Fibroblast of skin of left quadriceps (primary cell): ENCODE results near the gene RAB3B.
A peak's percentile ranks its signal among the peaks of the same experiment; 100 is the strongest.
"Not testable (repeated sequence)": the region's sequence is repeated elsewhere in the genome, so short reads cannot be mapped to it uniquely, and the experiment has no call there.

Experiments used
- DNase-seq, 2 experiments: peaks; one replicate each; pipeline ENCODE4 v3.0.0-alpha.2; 2013; ENCODE audit warnings: low read depth in 2 of 2

Gene RAB3B

GRCh38 chr1:51920130-51920529, 70.4 kb downstream of the RAB3B start:
- DNase-seq: no peak

DNA sequence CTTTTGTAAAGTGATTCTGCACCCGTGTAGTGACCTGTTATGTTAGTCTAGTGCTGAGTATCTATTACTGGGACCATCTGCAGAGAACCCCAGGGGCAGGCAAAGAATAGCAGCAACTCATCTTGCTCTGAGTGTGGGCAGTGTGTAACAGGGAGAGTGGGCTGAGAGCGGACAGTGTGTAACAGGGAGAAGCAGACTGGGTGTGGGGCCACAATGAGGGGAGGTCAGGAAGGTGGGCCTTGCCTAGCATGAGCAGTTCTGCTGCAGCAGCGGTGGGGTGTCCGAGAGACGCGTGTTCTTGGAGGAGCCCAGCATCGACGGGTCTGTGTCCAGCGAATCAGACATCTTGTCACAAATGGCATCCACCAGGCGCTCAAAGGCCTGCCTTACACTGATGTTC, 70.8 kb downstream of the RAB3B start:
- DNase-seq: no peak

- peak; percentile 45 to 48 for DNase-seq
Observed at GRCh38 chr1:51916587-51917405, 73.7 kb downstream of the RAB3B start.

GRCh38 chr1:51915951-51916350, 74.5 kb downstream of the RAB3B start:
- no peak for DNase-seq

- DNase-seq: no peak
Observed at GRCh38 chr1:51912881-51913280, 77.6 kb downstream of the RAB3B start.

DNA sequence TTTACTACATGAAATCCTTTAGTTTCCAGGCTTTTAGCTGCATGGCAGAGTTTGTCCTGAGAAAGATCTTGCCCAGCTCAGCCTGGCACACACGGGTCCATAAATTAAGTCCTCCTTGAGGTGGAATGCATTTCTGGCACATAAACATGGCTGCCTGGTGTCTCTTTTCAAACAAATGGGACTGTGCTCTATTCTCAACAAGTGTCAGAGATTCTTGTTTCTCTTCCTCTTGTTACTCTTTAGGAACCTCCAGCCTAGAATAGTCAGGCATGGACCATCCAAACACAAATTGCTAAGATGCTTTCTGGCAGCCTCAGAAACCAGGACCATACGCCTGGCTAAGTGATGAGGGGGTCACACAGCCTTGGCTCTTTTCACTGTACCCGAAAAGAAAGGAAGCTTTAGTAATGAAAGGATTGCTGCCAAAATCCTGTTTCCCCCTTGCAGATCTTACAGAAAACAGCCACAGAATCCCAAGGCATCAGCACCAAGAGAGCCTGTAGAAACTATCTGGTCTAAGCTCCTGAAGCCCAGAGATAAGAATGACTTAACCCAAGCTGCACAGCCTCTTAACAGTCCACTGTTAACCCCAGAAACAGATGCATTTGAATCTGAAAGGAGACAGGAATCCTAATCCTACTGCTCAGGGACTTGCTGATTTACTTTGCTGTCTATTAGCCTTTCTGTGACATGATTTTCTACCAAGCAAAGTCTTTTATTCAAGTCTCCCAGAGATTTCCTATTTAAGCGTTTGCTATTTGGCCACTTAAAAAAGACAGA, 80.1 kb downstream of the RAB3B start:
- no peak for DNase-seq

DNA sequence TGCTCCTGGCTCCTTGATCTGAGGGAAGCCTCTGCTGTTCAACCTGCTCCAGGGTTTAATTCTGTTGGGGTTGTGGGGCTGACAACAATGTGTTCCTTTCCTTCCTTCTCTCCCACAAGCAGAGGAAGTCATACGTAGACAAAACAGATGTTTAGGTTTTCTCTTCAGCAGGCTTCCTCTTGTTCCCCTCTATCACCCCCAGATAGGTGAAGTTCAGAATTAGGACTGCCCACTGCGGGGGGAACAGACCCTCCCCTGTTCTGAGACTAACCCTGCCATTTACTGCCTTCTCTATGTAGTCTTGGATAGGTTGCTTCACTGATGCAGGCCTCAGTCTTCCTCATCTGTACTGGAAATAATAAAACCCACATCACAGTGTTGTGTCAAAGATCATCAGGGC, 82.0 kb downstream of the RAB3B start:
- DNase-seq: no peak

- DNase-seq: no peak
Observed at GRCh38 chr1:51907079-51907702, 83.3 kb downstream of the RAB3B start.

DNA sequence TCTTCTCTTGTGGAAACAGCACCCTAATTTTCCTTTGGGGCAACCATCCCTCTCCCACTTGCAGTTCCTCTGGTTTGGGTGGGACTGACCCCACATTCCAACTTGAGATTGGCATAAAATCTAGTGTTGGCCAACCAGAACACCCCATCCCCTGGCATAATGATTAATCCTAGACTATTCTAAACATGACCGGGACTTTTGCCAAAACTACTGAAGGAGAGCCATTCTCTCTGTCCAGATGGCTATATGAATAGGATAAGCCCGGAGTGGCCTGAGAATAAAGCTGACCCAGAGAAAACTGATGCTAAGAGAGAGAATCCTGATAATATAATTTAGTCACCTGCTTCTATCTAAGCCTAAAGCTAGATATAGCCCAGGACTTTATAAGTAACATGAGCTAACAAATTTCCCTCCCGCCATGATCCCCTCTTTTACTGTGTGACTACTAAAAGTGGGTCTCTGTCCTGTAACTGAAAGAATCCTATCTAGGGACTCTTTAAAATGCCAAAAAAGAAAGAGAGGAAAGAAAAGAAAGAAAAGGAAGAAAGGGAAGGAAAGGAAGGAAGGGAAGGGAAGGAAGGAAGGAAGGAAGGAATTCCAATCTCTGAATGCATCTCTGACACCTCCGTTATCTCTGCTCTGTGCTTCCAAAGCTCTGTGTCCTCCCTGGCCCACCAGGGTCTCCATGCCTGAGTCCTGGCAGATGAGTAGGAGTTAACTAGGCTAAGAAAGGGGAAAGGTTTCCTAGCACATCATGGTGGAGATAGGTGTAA, 84.0 kb downstream of the RAB3B start:
- DNase-seq: no peak

- no peak for DNase-seq
Observed at GRCh38 chr1:51902456-51902855, 88.0 kb downstream of the RAB3B start.

GRCh38 chr1:51901151-51901550, 89.3 kb downstream of the RAB3B start:
- DNase-seq: no peak

DNA sequence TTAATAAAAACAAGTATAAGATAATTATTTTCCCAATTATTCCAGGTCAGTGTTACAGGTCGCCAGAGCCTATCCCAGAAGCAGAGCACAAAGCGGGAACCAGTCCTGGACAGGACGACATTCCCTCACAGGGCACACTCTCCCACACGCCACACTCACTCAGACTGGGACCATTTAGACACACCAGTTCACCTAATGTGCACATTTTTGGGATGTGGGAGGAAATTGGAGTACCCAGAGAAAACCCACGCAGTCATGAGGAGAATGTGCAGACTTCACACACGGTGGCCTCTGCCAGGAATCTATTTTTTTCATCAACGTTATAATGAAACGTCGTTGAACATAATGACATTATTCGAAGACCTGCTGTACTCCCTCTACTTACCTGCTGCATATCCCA, 91.5 kb downstream of the RAB3B start:
- no peak for DNase-seq

GRCh38 chr1:51898090-51898734, 92.3 kb downstream of the RAB3B start:
- peak; percentile 96 to 97 for DNase-seq

GRCh38 chr1:51897699-51898031, 92.8 kb downstream of the RAB3B start:
- DNase-seq: peak; percentile 94

GRCh38 chr1:51894748-51895147, 95.8 kb downstream of the RAB3B start:
- DNase-seq: not testable (repeated sequence)

DNA sequence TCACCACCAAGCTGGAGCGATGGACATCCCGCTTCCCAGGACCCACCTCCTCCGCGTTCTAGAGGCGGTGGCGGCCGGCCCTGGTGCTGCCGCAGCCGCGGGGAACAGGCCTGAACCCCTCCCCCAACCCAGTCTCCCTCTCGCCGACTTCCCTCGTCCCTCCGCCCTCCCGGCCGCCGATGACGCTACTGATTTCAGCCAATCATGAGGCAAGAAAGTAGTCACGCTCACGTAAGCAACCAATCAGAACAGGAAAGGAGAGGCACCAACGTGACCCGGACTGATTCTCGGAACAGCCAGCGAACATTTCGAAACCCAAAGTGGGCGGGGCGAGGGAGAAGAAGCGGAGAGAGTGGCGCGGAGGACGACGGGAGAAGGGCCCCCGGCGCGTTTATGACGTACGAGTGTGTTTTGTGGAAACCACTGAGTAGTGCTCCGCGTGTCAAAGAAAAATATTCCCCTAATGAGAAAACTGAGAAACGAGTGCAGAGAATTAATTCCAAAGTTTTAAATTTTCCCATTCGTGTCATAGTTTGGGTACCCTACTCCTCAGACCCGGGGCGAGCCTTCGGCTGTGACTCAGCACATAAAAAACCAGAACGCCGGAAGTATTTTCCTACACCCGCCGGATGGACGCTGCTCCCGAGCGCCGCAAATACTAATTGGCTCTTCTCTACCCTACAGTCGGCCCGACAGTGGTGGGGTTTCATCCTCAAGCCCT, 111.7 kb downstream of the RAB3B start, which contains the start of gene NRDC:
Gene NRDC (minus strand): TSS at position 112 of the 721 bp plus-strand sequence. CDS start 112 bp downstream, outside the sequence.
- peak; percentile 100 for DNase-seq

GRCh38 chr1:51878308-51878615, 112.2 kb downstream of the RAB3B start:
- no peak for DNase-seq

DNA sequence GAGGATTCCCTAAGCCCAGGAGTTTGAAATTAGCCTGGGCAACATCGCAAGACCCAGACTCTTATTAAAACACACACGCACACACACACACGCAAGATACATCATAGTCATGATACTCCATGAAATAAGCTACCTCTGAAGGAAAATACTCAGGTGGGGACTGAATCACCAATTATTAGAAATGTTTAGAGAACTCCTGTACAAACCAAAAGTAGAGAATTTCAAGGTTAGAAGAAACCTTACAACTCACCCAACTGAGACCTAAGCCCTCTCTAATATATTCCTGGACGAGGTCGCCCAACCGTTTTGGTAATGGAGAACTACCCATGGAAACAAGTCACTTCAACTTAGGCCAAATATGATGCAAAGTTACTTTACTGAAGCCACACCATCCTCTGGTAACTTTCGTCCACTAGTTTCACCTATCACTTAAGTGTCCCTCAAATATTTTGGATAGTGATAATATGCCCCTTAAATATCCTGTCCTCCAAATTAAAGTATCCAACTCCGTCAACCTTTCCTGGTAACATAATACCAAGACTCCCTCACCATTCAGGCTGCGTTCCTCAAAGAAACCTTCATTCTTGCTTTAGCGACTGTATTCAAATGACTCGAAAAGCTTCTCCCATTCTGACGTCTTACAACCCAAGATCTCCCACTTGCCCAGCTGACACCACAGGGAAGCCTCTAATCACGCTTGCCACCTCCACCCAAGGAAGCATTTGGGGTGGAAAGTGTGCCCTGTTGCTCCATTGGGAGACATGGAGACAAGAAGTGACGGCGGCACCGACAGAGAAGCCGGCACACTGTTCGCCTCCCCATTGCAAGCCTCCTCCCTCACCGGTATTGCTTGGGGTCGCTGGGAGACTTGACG, 112.8 kb downstream of the RAB3B start:
- no peak for DNase-seq

DNA sequence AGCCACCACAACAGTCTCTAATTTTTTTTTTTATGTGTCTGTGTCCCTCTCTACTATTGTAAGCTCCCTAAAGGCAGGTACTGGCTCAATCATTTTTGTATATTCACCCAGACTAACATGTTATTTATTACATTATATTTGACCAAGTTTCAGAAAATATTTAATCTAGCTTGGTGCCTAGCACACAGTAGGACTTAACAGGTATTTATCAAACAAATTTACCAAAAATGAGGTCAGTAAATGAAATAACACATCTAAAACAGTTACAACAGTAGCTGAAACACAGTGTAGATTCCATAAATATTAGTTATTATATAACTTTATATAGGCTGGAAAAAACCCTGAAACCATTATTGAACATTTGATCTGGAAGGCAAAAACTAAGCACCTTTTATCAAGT, 114.7 kb downstream of the RAB3B start:
- no peak for DNase-seq

GRCh38 chr1:51875291-51875772, 115.2 kb downstream of the RAB3B start:
- DNase-seq: no peak
